H9 (cell line): ENCODE results near the gene ARHGAP15. TPM values are rescaled to one million over a fixed set of nuclear protein-coding genes. Genes with fewer than 3 reads are reported as not detected.

Source experiments
- DNase-seq: peaks from one replicate; pipeline ENCODE4 v3.0.0-alpha.2; 2017
- H2AFZ ChIP-seq: one replicate; pipeline ENCODE4 v1.6.1; 2013; ENCODE audit warnings: mild to moderate bottlenecking, low read length, control low read depth, moderate library complexity
- H2AK5ac ChIP-seq: 2 replicates; pipeline ENCODE4 v1.6.1; 2013; ENCODE audit warnings: low read length, control low read depth, mixed read lengths; ENCODE audit not compliant: insufficient read length
- H2BK120ac ChIP-seq: one replicate; pipeline ENCODE4 v1.6.1; 2013; ENCODE audit warnings: low read depth, mild to moderate bottlenecking, low read length, control low read depth, inconsistent platforms; ENCODE audit not compliant: poor library complexity, severe bottlenecking
- H2BK12ac ChIP-seq: 2 replicates; pipeline ENCODE4 v1.6.1; 2013; ENCODE audit warnings: low read length, control low read depth, mixed read lengths, low read depth; ENCODE audit not compliant: insufficient read length
- H2BK15ac ChIP-seq: 2 replicates; pipeline ENCODE4 v1.6.1; 2013; ENCODE audit warnings: low read depth, low read length, control low read depth
- H2BK20ac ChIP-seq: one replicate; pipeline ENCODE4 v1.6.1; 2013; ENCODE audit warnings: low read depth, mild to moderate bottlenecking, low read length, control low read depth, inconsistent platforms; ENCODE audit not compliant: poor library complexity, severe bottlenecking
- H2BK5ac ChIP-seq: 2 replicates; pipeline ENCODE4 v1.6.1; 2013; ENCODE audit warnings: low read length, control low read depth, mixed read lengths; ENCODE audit not compliant: insufficient read length
- H3K14ac ChIP-seq: 2 replicates; pipeline ENCODE4 v1.6.1; 2013; ENCODE audit warnings: low read length, control low read depth; ENCODE audit not compliant: insufficient read depth
- H3K18ac ChIP-seq: 2 replicates; pipeline ENCODE4 v1.6.1; 2013; ENCODE audit warnings: low read depth, mild to moderate bottlenecking, mixed read lengths, low read length, control low read depth; ENCODE audit not compliant: insufficient read length
- H3K23ac ChIP-seq: 2 replicates; pipeline ENCODE4 v1.6.1; 2013; ENCODE audit warnings: low read length, control low read depth, mixed read lengths, low read depth; ENCODE audit not compliant: insufficient read length
- H3K23me2 ChIP-seq: 2 replicates; pipeline ENCODE4 v1.6.1; 2013; ENCODE audit warnings: low read depth, mild to moderate bottlenecking, mixed read lengths, low read length, control low read depth; ENCODE audit not compliant: insufficient read length, poor library complexity, severe bottlenecking
- H3K27ac ChIP-seq: 2 replicates; pipeline ENCODE4 v1.5.1; 2013; ENCODE audit warnings: low read length, control low read depth, mixed read lengths, low read depth; ENCODE audit not compliant: insufficient read length
- H3K27me3 ChIP-seq: 2 replicates; pipeline ENCODE4 v1.6.1; 2013; ENCODE audit warnings: low read length, control low read depth, inconsistent platforms; ENCODE audit not compliant: insufficient read depth
- H3K4ac ChIP-seq: 2 replicates; pipeline ENCODE4 v1.6.1; 2013; ENCODE audit warnings: low read depth, mild to moderate bottlenecking, control low read depth, inconsistent platforms, low read length, moderate library complexity
- H3K4me1 ChIP-seq: 2 replicates; pipeline ENCODE4 v1.6.1; 2013; ENCODE audit warnings: low read length, control low read depth, inconsistent platforms; ENCODE audit not compliant: insufficient read depth
- H3K4me2 ChIP-seq: 2 replicates; pipeline ENCODE4 v1.6.1; 2013; ENCODE audit warnings: low read length, control low read depth, mixed read lengths; ENCODE audit not compliant: insufficient read length, insufficient read depth
- H3K56ac ChIP-seq: 2 replicates; pipeline ENCODE4 v1.6.1; 2013; ENCODE audit warnings: low read depth, mild to moderate bottlenecking, mixed read lengths, low read length, control low read depth; ENCODE audit not compliant: insufficient read length
- H3K79me1 ChIP-seq: 2 replicates; pipeline ENCODE4 v1.6.1; 2013; ENCODE audit warnings: low read depth, mild to moderate bottlenecking, moderate library complexity, low read length, control low read depth, inconsistent platforms; ENCODE audit not compliant: insufficient read depth, poor library complexity, severe bottlenecking
- H3K79me2 ChIP-seq: 2 replicates; pipeline ENCODE4 v1.6.1; 2013; ENCODE audit warnings: low read length, control low read depth, inconsistent platforms; ENCODE audit not compliant: insufficient read depth
- H3K9ac ChIP-seq: 2 replicates; pipeline ENCODE4 v1.6.1; 2013; ENCODE audit warnings: low read length, control low read depth, mixed read lengths; ENCODE audit not compliant: insufficient read length; ENCODE audit errors: extremely low read depth
- H3K9me3 ChIP-seq: one replicate; pipeline ENCODE4 v1.6.1; 2013; ENCODE audit warnings: low read depth, low read length, inconsistent platforms; ENCODE audit not compliant: control insufficient read depth
- H3T11ph ChIP-seq: one replicate; pipeline ENCODE4 v1.6.1; 2013; ENCODE audit warnings: mild to moderate bottlenecking, low read length, control low read depth, inconsistent platforms
- H4K20me1 ChIP-seq: one replicate; pipeline ENCODE4 v1.6.1; 2013; ENCODE audit not compliant: control insufficient read depth, insufficient read length, insufficient read depth
- H4K5ac ChIP-seq: 2 replicates; pipeline ENCODE4 v1.6.1; 2013; ENCODE audit warnings: low read depth, mild to moderate bottlenecking, mixed read lengths, low read length, control low read depth; ENCODE audit not compliant: insufficient read length
- H4K8ac ChIP-seq: replicated peaks from 2 replicates; pipeline ENCODE4 v1.6.1; 2013; ENCODE audit warnings: low read length, control low read depth, mixed read lengths, low read depth; ENCODE audit not compliant: insufficient read length
- H4K91ac ChIP-seq: 2 replicates; pipeline ENCODE4 v1.6.1; 2013; ENCODE audit warnings: low read depth, mild to moderate bottlenecking, moderate library complexity, mixed read lengths, low read length, control low read depth; ENCODE audit not compliant: insufficient read length
- H3K27ac Mint-ChIP-seq, 3 experiments: 2 replicates in 2 of 3; 3 replicates in 1 of 3; pipeline ENCODE4 v1.8.0; 2020 to 2021; ENCODE audit warnings: mixed read lengths in 3 of 3, mild to moderate bottlenecking in 1 of 3, moderate library complexity in 1 of 3
- H3K27me3 Mint-ChIP-seq: 2 replicates; pipeline ENCODE4 v1.8.0; 2021; ENCODE audit warnings: low read depth, mild to moderate bottlenecking, moderate library complexity, mixed read lengths
- H3K36me3 Mint-ChIP-seq, 3 experiments: 2 replicates in 2 of 3; 3 replicates in 1 of 3; pipeline ENCODE4 v1.8.0; 2020 to 2021; ENCODE audit warnings: low read depth in 3 of 3, mixed read lengths in 3 of 3; ENCODE audit not compliant: insufficient read depth in 1 of 3
- H3K4me1 Mint-ChIP-seq, 2 experiments: 2 replicates each; pipeline ENCODE4 v1.8.0; 2020; ENCODE audit warnings: mixed read lengths in 2 of 2
- H3K4me3 Mint-ChIP-seq, 2 experiments: 2 replicates in 1 of 2; 3 replicates in 1 of 2; pipeline ENCODE4 v1.8.0; 2020 to 2021; ENCODE audit warnings: mild to moderate bottlenecking in 2 of 2, mixed read lengths in 2 of 2, moderate library complexity in 1 of 2
- H3K9me3 Mint-ChIP-seq, 2 experiments: 2 replicates in 1 of 2; 3 replicates in 1 of 2; pipeline ENCODE4 v1.8.0; 2020; ENCODE audit warnings: mild to moderate bottlenecking in 2 of 2, mixed read lengths in 2 of 2, moderate library complexity in 1 of 2
- CTCF ChIP-seq: fragments of 200-600 bp; sonication (generic); conservative IDR thresholded peaks from 3 replicates; pipeline ENCODE4 v1.8.0; 2021; ENCODE audit warnings: antibody characterized with exemption, mild to moderate bottlenecking
- WGBS: extraction: QIAGEN DNeasy Blood & Tissue Kit; methylation state at CpG from one replicate; pipeline ENCODE4 v1.1.7; 2013; ENCODE audit warnings: missing lambda C conversion rate, low lambda C conversion rate, mixed read lengths; ENCODE audit not compliant: insufficient read length; ENCODE audit errors: extremely low coverage; 5-methylcytosine and 5-hydroxymethylcytosine counted together
- total RNA-seq: library from RNA; stranded (reverse); gene quantifications from 2 replicates; pipeline ENCODE4 v1.2.1, GENCODE V29; 2021

ARHGAP15 gene
- total RNA-seq, 1 experiment from 2014 or later: not detected

GRCh38 chr2:143768991-143769390, 639.8 kb downstream of the ARHGAP15 start:
- Histone ChIP-seq H3K4ac (no peak overlapping the region), H2BK15ac (no peak overlapping the region), H2AFZ (no peak overlapping the region), H2BK5ac (no peak overlapping the region), H3T11ph (no peak overlapping the region), H4K8ac (no peak overlapping the region), H3K79me1 (no peaks in the 10 kb centered on the region), H2BK20ac (no peak overlapping the region), H3K9me3 (no peaks in the 10 kb centered on the region), H4K91ac (no peak overlapping the region), H2AK5ac (no peak overlapping the region), H3K9ac (no peak overlapping the region), H2BK120ac (no peak overlapping the region), H2BK12ac (no peak overlapping the region), H3K18ac (no peak overlapping the region), H3K56ac (no peak overlapping the region), H3K4me2 (no peak overlapping the region), H3K4me1 (0 out of 2 replicates have a peak, but pooled peaks cover 2% of the 10 kb centered on the region), H3K23ac (no peak overlapping the region), H3K23me2 (no peaks in the 10 kb centered on the region), H4K5ac (no peak overlapping the region), H3K14ac (no peak overlapping the region), H3K27me3 (no peaks in the 10 kb centered on the region), H3K79me2 (no peaks in the 10 kb centered on the region), H3K27ac (no peak overlapping the region), H4K20me1 (no peaks in the 10 kb centered on the region)
- Mint-ChIP-seq H3K4me3 (no peak overlapping the region), H3K4me1 (peaks cover 17 to 20% of the 10 kb centered on the region in 2 experiments), H3K9me3 (no peaks in the 10 kb centered on the region), H3K27me3 (no peaks in the 10 kb centered on the region; the same call in 1 of the 2 replicates), H3K27ac (no peak overlapping the region), H3K36me3 (peaks cover 0 to 3% (median 2%) of the 10 kb centered on the region in 3 experiments; a peak in 4 of 7 replicates)
- DNase-seq: no peak
- no CpG with 5 or more reads among the region's 1 CpG for WGBS
- no peak for TF ChIP-seq CTCF
